Activated naive CD4-positive, alpha-beta T cell treated with anti-CD3 and anti-CD28 coated beads, Interleukin-2, amount 50 U/mL, for 24 hours (primary cell): Measurements from ENCODE around the gene LRIF1.
"Not testable (repeated sequence)": the region's sequence is repeated elsewhere in the genome, so short reads cannot be mapped to it uniquely, and the experiment has no call there.

ENCODE experiments used
- H3K27ac Mint-ChIP-seq: one replicate; pipeline ENCODE4 v1.8.0; 2021; ENCODE audit warnings: mild to moderate bottlenecking, mixed read lengths
- H3K27me3 Mint-ChIP-seq: one replicate; pipeline ENCODE4 v1.8.0; 2021; ENCODE audit warnings: mixed read lengths
- H3K36me3 Mint-ChIP-seq: one replicate; pipeline ENCODE4 v1.8.0; 2021; ENCODE audit warnings: mixed read lengths
- H3K4me1 Mint-ChIP-seq: one replicate; pipeline ENCODE4 v1.8.0; 2021; ENCODE audit warnings: mixed read lengths
- H3K4me3 Mint-ChIP-seq: one replicate; pipeline ENCODE4 v1.8.0; 2021; ENCODE audit warnings: mild to moderate bottlenecking, mixed read lengths
- H3K9me3 Mint-ChIP-seq: one replicate; pipeline ENCODE4 v1.8.0; 2021; ENCODE audit warnings: mixed read lengths

Gene LRIF1

DNA sequence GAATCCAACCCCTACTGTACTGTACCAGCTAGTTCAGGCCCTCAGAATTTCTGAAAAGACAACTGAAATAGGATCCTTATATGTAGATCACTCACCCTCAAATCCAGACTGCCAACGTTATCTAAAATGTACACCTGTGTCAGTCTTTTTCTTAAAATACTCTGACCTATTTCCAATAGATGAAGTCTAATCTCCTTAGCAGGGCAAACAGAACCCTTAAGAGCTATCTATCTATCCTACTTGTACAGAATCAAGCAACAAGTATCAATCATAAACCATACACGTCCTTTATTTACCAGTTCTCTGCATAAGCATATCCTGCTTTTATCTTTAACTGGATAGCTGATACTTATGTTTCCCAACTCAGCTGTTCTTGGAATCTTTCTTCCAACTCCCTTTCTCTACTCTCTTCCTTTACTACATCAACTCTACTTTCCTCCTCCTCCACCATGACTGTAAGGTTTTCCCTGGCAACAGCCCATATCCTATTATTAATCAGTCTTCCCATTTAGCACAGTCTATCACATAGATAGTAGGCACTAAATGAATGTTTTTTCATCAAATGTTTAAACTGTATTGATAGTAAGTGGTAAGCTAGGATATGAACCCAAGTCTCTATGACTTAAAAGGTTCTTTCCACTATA lies 2.8 kb downstream of the LRIF1 start:
- H3K27me3 Mint-ChIP-seq, result no peaks in the 10 kb centered on the region
- peak overlapping the region; percentile 31 for H3K27ac Mint-ChIP-seq
- peaks cover 45% of the 10 kb centered on the region for H3K4me1 Mint-ChIP-seq
- H3K9me3 Mint-ChIP-seq, result peaks cover 30% of the 10 kb centered on the region
- H3K4me3 Mint-ChIP-seq, result peak overlapping the region; percentile 70
- H3K36me3 Mint-ChIP-seq, result peaks cover 38% of the 10 kb centered on the region

DNA sequence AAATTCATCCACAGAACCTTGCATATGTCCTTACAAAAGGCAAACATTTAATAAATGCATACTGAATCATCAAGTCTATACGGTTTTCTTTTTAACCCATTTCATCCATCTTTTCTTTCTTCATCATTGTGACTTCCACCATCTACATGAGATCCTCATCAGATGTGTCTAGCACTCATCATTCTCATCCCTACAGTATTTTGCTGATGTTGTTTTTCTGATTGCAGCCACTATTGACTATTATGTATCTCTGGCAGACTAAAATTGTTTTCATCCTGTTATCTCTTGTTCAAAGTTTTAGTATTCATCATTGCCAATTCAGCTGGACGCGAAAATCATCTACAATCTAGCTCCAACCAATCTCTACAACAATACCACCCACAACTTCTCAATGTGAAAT lies 5.9 kb downstream of the LRIF1 start:
- no peak overlapping the region for H3K4me3 Mint-ChIP-seq
- H3K4me1 Mint-ChIP-seq, result peaks cover 26% of the 10 kb centered on the region
- H3K27me3 Mint-ChIP-seq, result no peaks in the 10 kb centered on the region

DNA sequence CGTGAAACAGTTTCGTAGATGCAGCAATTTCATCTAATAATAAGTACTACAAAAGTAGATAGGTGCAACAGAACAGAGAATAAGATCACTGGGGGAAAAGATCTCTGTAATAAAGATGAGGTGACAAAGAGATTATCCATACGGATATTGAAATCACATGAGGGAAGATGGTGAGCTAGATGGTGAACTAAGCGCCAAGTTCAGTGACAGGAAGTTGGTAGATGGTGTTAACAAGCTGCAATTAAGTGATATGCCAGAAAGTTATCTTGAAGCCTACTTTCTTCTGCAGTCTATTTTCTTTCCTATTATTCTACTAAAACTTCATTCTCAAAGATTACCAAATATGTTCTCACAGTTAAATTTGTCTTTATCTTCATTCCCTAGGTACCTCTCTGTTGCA lies 7.1 kb downstream of the LRIF1 start:
- no peaks in the 10 kb centered on the region for H3K27me3 Mint-ChIP-seq

More for the DNA sequence above, 5.9 kb downstream of the LRIF1 start:
- H3K9me3 Mint-ChIP-seq, result peaks cover 15% of the 10 kb centered on the region
- H3K27ac Mint-ChIP-seq, result no peak overlapping the region
- H3K36me3 Mint-ChIP-seq, result peaks cover 34% of the 10 kb centered on the region

DNA sequence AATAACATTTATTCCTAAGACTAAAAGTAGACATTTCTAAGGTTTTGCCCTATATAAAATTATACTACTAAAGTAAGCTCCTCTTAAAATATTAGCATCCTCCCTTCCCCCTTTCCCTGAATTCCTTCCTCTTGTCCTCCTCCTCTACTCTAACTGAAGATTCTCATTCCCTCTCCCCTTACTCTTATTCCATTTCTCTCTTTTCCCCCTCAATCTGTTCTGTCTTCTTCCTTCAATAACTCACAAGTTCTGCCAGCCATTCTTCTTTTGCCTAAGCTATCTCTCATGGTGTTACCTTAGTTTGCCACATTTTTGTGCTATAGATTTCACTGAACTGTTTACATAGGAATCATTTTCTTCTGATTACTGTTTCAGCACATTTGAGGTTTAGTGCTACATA lies 10.7 kb downstream of the LRIF1 start:
- Mint-ChIP-seq H3K9me3 (peaks cover 10% of the 10 kb centered on the region), H3K36me3 (peaks cover 45% of the 10 kb centered on the region)

More for the DNA sequence above, 7.1 kb downstream of the LRIF1 start:
- H3K4me1 Mint-ChIP-seq, result peaks cover 15% of the 10 kb centered on the region
- H3K27ac Mint-ChIP-seq, result no peak overlapping the region
- H3K36me3 Mint-ChIP-seq, result peaks cover 36% of the 10 kb centered on the region
- H3K4me3 Mint-ChIP-seq, result no peak overlapping the region
- peaks cover 15% of the 10 kb centered on the region for H3K9me3 Mint-ChIP-seq

GRCh38 chr1:110952031-110952430 lies 11.7 kb downstream of the LRIF1 start:
- H3K4me1 Mint-ChIP-seq, result no peaks in the 10 kb centered on the region
- peaks cover 50% of the 10 kb centered on the region for H3K36me3 Mint-ChIP-seq
- peaks cover 10% of the 10 kb centered on the region for H3K9me3 Mint-ChIP-seq
- H3K27me3 Mint-ChIP-seq, result no peaks in the 10 kb centered on the region
- H3K27ac Mint-ChIP-seq, result no peak overlapping the region
- H3K4me3 Mint-ChIP-seq, result no peak overlapping the region

More for the DNA sequence above, 10.7 kb downstream of the LRIF1 start:
- H3K27me3 Mint-ChIP-seq, result no peaks in the 10 kb centered on the region
- H3K4me1 Mint-ChIP-seq, result no peaks in the 10 kb centered on the region
- H3K4me3 Mint-ChIP-seq, result no peak overlapping the region
- no peak overlapping the region for H3K27ac Mint-ChIP-seq

GRCh38 chr1:110951161-110951560 lies 12.6 kb downstream of the LRIF1 start:
- Mint-ChIP-seq H3K27me3 (no peaks in the 10 kb centered on the region), H3K4me3 (no peak overlapping the region), H3K4me1 (no peaks in the 10 kb centered on the region), H3K36me3 (peaks cover 54% of the 10 kb centered on the region), H3K9me3 (peaks cover 10% of the 10 kb centered on the region), H3K27ac (no peak overlapping the region)

- Mint-ChIP-seq H3K27ac (no peak overlapping the region), H3K36me3 (peaks cover 55% of the 10 kb centered on the region), H3K9me3 (peaks cover 10% of the 10 kb centered on the region), H3K27me3 (no peaks in the 10 kb centered on the region), H3K4me1 (no peaks in the 10 kb centered on the region), H3K4me3 (no peak overlapping the region)
Observed at GRCh38 chr1:110948038-110948810, 15.5 kb downstream of the LRIF1 start.

DNA sequence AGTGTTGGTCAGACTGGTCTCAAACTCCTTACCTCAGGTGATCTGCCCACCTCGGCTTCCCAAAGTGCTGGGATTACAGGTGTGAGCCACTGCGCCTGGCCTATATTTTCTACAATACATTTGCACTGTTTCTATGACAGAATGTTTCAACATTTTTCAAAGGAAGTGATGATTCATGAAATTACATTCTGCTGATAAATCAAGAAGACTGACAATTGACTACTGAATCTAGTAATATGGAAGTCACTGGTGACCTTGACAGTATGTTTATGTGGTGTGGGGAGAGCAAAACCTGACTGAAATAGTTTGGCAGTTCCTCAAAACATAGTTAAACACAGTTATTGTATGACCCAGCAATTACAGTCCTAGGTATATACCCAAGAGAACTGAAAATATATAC lies 18.1 kb downstream of the LRIF1 start:
- H3K9me3 Mint-ChIP-seq, result peaks cover 10% of the 10 kb centered on the region
- H3K36me3 Mint-ChIP-seq, result peaks cover 34% of the 10 kb centered on the region
- no peak overlapping the region for H3K4me3 Mint-ChIP-seq
- no peaks in the 10 kb centered on the region for H3K27me3 Mint-ChIP-seq
- H3K4me1 Mint-ChIP-seq, result no peaks in the 10 kb centered on the region
- no peak overlapping the region for H3K27ac Mint-ChIP-seq

DNA sequence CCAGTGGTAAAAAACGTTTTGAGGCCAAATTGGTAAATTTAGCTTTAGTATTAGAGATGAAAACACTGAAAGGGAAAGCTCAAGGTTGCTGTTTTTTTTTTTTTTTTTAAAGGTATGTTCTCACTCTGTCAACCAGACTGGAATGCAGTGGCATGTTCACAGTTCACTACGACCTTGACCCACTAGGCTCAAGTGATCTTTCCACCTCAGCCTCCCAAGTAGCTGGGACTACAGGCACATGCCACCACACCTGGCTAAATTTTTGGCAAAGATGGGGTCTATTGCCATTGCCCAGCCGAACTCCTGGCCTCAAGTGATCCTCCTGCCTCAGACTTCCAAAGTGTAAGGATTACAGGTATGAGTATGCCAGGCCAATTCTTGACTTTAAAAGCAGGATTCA lies 18.9 kb downstream of the LRIF1 start:
- H3K4me1 Mint-ChIP-seq, result no peaks in the 10 kb centered on the region
- H3K27ac Mint-ChIP-seq, result no peak overlapping the region
- no peak overlapping the region for H3K4me3 Mint-ChIP-seq
- no peaks in the 10 kb centered on the region for H3K27me3 Mint-ChIP-seq
- H3K9me3 Mint-ChIP-seq, result peaks cover 4% of the 10 kb centered on the region
- H3K36me3 Mint-ChIP-seq, result peaks cover 26% of the 10 kb centered on the region

GRCh38 chr1:110936567-110936966 lies 27.2 kb downstream of the LRIF1 start:
- Mint-ChIP-seq H3K27ac (no peak overlapping the region), H3K36me3 (peaks cover 34% of the 10 kb centered on the region), H3K9me3 (peaks cover 44% of the 10 kb centered on the region)

GRCh38 chr1:110931097-110931496 lies 32.6 kb downstream of the LRIF1 start:
- H3K27ac Mint-ChIP-seq, H3K4me3 Mint-ChIP-seq, H3K4me1 Mint-ChIP-seq, H3K27me3 Mint-ChIP-seq: not testable (repeated sequence)
- Mint-ChIP-seq H3K9me3 (peaks cover 25% of the 10 kb centered on the region), H3K36me3 (peaks cover 19% of the 10 kb centered on the region)

More at GRCh38 chr1:110936567-110936966, 27.2 kb downstream of the LRIF1 start:
- H3K27me3 Mint-ChIP-seq, result no peaks in the 10 kb centered on the region
- H3K4me1 Mint-ChIP-seq, result no peaks in the 10 kb centered on the region
- H3K4me3 Mint-ChIP-seq, result no peak overlapping the region

DNA sequence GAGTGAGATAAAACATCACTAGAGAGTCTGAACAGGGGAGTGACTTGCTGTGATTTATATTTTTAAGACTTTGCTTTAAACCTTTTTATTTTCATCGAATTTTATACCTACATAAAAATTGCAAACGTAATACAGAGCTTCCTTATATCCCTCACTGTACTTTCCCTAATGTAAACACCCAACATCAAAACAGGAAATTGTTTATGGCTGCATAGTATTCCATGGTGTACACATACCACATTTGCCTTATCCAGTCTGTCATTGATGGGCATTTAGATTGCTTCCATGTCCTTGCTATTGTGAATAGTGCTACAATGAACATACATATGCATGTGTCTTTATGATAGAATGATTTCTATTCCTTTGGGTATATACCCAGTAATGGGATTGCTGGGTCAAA lies 34.8 kb downstream of the LRIF1 start:
- H3K27me3 Mint-ChIP-seq, result no peaks in the 10 kb centered on the region
- no peak overlapping the region for H3K27ac Mint-ChIP-seq

GRCh38 chr1:110928191-110928590 lies 35.5 kb downstream of the LRIF1 start:
- Mint-ChIP-seq H3K27ac (no peak overlapping the region), H3K36me3 (peaks cover 14% of the 10 kb centered on the region)

More for the DNA sequence above, 34.8 kb downstream of the LRIF1 start:
- Mint-ChIP-seq H3K36me3 (peaks cover 14% of the 10 kb centered on the region), H3K4me1 (no peaks in the 10 kb centered on the region), H3K9me3 (peaks cover 18% of the 10 kb centered on the region), H3K4me3 (no peak overlapping the region)

GRCh38 chr1:110927484-110928075 lies 36.1 kb downstream of the LRIF1 start:
- Mint-ChIP-seq H3K4me1 (no peaks in the 10 kb centered on the region), H3K4me3 (no peak overlapping the region), H3K9me3 (peaks cover 18% of the 10 kb centered on the region), H3K27ac (no peak overlapping the region), H3K36me3 (peaks cover 14% of the 10 kb centered on the region), H3K27me3 (no peaks in the 10 kb centered on the region)

More at GRCh38 chr1:110928191-110928590, 35.5 kb downstream of the LRIF1 start:
- Mint-ChIP-seq H3K27me3 (no peaks in the 10 kb centered on the region), H3K4me1 (no peaks in the 10 kb centered on the region), H3K4me3 (no peak overlapping the region), H3K9me3 (peaks cover 18% of the 10 kb centered on the region)

DNA sequence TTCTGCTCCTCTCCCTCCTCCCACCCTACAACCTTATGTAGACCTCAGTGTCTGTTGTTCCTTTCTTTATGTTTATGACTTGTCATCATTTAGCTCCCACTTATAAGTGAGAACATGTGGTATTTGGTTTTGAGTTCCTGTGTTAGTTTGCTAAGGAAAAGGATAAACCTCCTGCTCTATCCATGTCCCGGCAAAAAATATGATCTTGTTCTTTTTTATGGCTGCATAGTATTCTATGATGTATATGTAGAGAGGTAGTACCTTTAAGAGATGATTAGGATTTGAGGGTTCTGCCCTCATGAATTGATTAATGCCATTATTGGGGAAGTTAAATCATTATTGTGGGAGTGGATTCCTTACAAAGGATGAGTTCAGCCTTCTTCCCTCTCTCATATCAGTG lies 41.8 kb downstream of the LRIF1 start:
- Mint-ChIP-seq H3K27ac (no peak overlapping the region), H3K27me3 (no peaks in the 10 kb centered on the region), H3K4me1 (peaks cover 4% of the 10 kb centered on the region), H3K36me3 (peaks cover 19% of the 10 kb centered on the region), H3K9me3 (peaks cover 14% of the 10 kb centered on the region), H3K4me3 (no peak overlapping the region)

DNA sequence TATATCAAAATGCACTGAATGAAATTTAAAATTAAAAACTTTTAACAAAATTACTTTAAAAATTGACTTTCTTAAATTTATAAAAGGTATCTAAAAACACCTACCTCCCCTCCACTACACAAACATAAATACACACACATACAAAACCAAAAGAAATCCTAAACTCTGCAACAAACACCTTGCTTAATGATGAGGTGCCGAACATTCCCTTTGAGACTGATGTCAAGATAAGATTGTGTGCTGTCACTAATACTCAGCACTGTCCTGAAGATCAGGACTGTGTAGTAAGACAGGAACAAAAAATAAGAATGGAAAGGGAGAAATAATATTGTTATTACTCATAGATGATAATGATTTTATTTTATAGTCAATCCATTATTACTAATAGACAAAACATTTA lies 45.7 kb downstream of the LRIF1 start:
- no peak overlapping the region for H3K4me3 Mint-ChIP-seq
- peaks cover 10% of the 10 kb centered on the region for H3K9me3 Mint-ChIP-seq
- H3K27ac Mint-ChIP-seq, result no peak overlapping the region
- H3K36me3 Mint-ChIP-seq, result peaks cover 11% of the 10 kb centered on the region
- no peaks in the 10 kb centered on the region for H3K27me3 Mint-ChIP-seq
- H3K4me1 Mint-ChIP-seq, result peaks cover 13% of the 10 kb centered on the region
